Adrenal gland (tissue), 12 donors: ENCODE results near the gene ENOX1. TPM values are rescaled to one million over a fixed set of nuclear protein-coding genes. Genes with fewer than 3 reads are reported as not detected.

Experiments used
- DNase-seq, 7 donors: peaks; one replicate each; pipeline ENCODE4 v3.0.0-alpha.2; 2019 to 2020
- H3K27ac ChIP-seq, 5 donors: fragments of 200-600 bp; sonication (generic) in 4 of 5; 1 replicate in 3 of 5; 2 replicates in 2 of 5; pipeline versions ENCODE4 v1.5.1 to v1.8.0; 2016 to 2020; ENCODE audit warnings: mild to moderate bottlenecking in 1 of 5
- H3K27me3 ChIP-seq: fragments of 200-600 bp; 2 replicates; pipeline ENCODE4 v1.8.0; 2021
- H3K36me3 ChIP-seq, 2 donors: fragments of 200-600 bp; replicated peaks in 1 of 2; 1 replicate in 1 of 2; 2 replicates in 1 of 2; pipeline versions ENCODE4 v1.5.1 to v1.8.0; 2018 to 2022
- H3K4me1 ChIP-seq, 2 donors: fragments of 200-600 bp; replicated peaks in 1 of 2; 1 replicate in 1 of 2; 2 replicates in 1 of 2; pipeline versions ENCODE4 v1.5.1 to v1.8.0; 2018 to 2021
- H3K4me3 ChIP-seq, 4 donors: fragments of 200-600 bp; sonication (generic) in 3 of 4; one replicate each; pipeline ENCODE4 v1.5.1; 2016 to 2018
- H3K9me3 ChIP-seq, 3 donors: fragments of 200-600 bp; sonication (generic) in 1 of 3; replicated peaks in 1 of 3; 1 replicate in 2 of 3; 2 replicates in 1 of 3; pipeline versions ENCODE4 v1.5.1 to v1.8.0; 2016 to 2021
- POLR2A ChIP-seq, 2 donors: fragments of 450-650 bp; IDR thresholded peaks; one replicate each; pipeline ENCODE4 v1.6.1; 2017; ENCODE audit warnings: antibody characterized with exemption in 2 of 2, mild to moderate bottlenecking in 2 of 2, moderate library complexity in 1 of 2
- WGBS, 4 donors: extraction: QIAGEN DNeasy Blood & Tissue Kit in 2 of 4; methylation state at CpG; one replicate each; pipeline versions ENCODE4 v1.1.5 to v1.1.7; 2013 to 2017; 5-methylcytosine and 5-hydroxymethylcytosine counted together
- intact Hi-C, 2 donors: fragments of 100-400 bp; cut with DNase I; formaldehyde crosslinking; loops; one replicate each; pipeline versions ENCODE4 v1.14.1 to v1.15.0; 2022 to 2023
- polyA plus RNA-seq, 3 donors: library from polyadenylated mRNA; stranded (reverse); fragments of 200-250 nt in 2 of 3; fragments of 350-450 nt in 1 of 3; fragmentation: Illumina TruSeq in 1 of 3; extraction: RNeasy Lipid Tissue Mini Kit (QIAGEN cat#74804) in 1 of 3; gene quantifications; one replicate each; pipeline ENCODE4 v1.2.3, GENCODE V29; 2013 to 2014
- total RNA-seq, 9 donors: library from RNA; depleted of rRNA in 4 of 9; stranded (reverse); fragments of >200 nt in 4 of 9; fragments of 120-200 nt in 1 of 9; fragmentation: NEBNext Ultra II Directional in 1 of 9; extraction: Animal tissue kit (Norgen Biotek cat#: 25700) in 1 of 9; gene quantifications; one replicate each; pipeline versions ENCODE4 v1.1.0 to v1.2.4, GENCODE V29; 2013 to 2023
- TF ChIP-seq, protein P1 (sequence below), 6 experiments: fragments of 450-650 bp in 4 of 6; fragments of 200-600 bp in 2 of 6; sonication (generic) in 1 of 6; IDR thresholded peaks; 1 replicate in 5 of 6; 2 replicates in 1 of 6; pipeline versions ENCODE4 v1.5.1 to v1.8.0; 2016 to 2021; ENCODE audit warnings: antibody characterized with exemption in 6 of 6, mild to moderate bottlenecking in 2 of 6, moderate library complexity in 1 of 6
- donor health status: healthy with polysubstance abuse.
- donor health status: Bipolar disorder and iron deficiency.
- donor health status: DM: yes; HTN: yes; CAD: no.
- donor health status: DM: no; HTN: no; CAD: no.
- donor health status: DM: no; HTN: no; CAD: no.
- donor health status: DM: yes; HTN: yes; CAD: no.

The ENOX1 gene
- total and polyA plus RNA-seq, 12 donors: 0.25 to 5.8 (median 1.6) TPM

- no peak overlapping the region for H3K27ac ChIP-seq
- TF ChIP-seq POLR2A (IDR thresholded peaks at IDR 0.05): no peak
- TF ChIP-seq, protein P1, sequence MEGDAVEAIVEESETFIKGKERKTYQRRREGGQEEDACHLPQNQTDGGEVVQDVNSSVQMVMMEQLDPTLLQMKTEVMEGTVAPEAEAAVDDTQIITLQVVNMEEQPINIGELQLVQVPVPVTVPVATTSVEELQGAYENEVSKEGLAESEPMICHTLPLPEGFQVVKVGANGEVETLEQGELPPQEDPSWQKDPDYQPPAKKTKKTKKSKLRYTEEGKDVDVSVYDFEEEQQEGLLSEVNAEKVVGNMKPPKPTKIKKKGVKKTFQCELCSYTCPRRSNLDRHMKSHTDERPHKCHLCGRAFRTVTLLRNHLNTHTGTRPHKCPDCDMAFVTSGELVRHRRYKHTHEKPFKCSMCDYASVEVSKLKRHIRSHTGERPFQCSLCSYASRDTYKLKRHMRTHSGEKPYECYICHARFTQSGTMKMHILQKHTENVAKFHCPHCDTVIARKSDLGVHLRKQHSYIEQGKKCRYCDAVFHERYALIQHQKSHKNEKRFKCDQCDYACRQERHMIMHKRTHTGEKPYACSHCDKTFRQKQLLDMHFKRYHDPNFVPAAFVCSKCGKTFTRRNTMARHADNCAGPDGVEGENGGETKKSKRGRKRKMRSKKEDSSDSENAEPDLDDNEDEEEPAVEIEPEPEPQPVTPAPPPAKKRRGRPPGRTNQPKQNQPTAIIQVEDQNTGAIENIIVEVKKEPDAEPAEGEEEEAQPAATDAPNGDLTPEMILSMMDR (IDR thresholded peaks at IDR 0.05): no peak
- no peak for DNase-seq
- intact Hi-C loops: no loop called here
- WGBS, 4 donors: 82 to 91% (median 88%) methylated on average over 2 of the region's 2 CpGs
- H3K36me3 ChIP-seq: no peaks in the 10 kb centered on the region
- H3K4me3 ChIP-seq: no peak overlapping the region
- no peaks in the 10 kb centered on the region for H3K27me3 ChIP-seq
- H3K4me1 ChIP-seq: peaks cover 0 to 7% of the 10 kb centered on the region in 2 donors
- H3K9me3 ChIP-seq: no peaks in the 10 kb centered on the region
Observed at GRCh38 chr13:43512221-43512620, 274.6 kb downstream of the ENOX1 start.

DNA sequence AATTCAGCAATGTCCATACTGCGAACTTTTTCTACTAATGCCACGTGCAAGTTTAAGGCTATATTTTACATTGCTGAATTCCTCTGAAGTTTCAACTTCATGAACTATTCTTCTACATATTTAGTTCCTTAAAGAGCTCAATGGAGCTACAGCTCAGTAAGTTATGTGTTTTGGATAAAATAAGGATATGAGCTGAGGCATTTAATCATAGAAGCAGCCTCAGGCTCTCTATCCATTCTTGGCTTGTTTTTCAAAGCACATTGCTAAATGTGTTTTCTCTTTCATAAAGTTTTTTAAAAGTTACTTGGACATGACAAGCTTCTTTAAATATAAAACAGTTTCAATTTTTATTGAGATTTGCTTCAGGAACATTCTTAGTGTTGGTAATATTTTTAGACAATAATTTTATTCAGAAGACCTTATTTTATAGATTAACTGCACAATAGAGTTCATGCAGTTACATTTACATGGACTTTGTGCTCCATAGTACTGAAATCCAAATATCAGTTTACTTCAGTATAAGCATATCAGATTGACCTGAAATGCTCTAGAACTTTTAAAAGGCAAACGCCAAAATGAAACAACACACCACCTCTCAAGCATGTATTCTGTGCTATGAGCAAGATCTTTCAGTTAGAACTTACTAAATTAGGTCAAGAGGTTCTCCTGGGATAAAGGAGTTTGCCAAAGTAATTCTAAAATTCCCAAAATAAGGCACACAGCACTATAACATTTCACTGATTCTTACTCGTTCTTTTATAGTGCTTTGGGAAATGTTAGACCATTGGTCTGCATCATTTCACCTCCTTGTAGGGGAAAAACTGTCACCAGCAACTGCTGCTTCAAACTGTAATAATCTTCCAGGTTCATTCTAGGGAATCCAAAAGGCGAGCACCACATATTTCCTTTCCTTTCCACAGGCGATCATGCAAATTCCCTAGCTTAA is 275.5 kb downstream of the ENOX1 start:
- Histone ChIP-seq H3K4me3 (no peak overlapping the region), H3K27me3 (no peaks in the 10 kb centered on the region), H3K27ac (no peak overlapping the region), H3K36me3 (no peaks in the 10 kb centered on the region), H3K9me3 (no peaks in the 10 kb centered on the region), H3K4me1 (peaks cover 0 to 7% of the 10 kb centered on the region in 2 donors)
- intact Hi-C loops: no loop called here
- no peak for DNase-seq
- TF ChIP-seq POLR2A (IDR thresholded peaks at IDR 0.05): no peak
- TF ChIP-seq, protein P1 (IDR thresholded peaks at IDR 0.05): no peak
- WGBS, 4 donors: 72 to 79% (median 77%) methylated on average over 6 of the region's 6 CpGs

GRCh38 chr13:43495732-43496131 is 291.0 kb downstream of the ENOX1 start:
- H3K36me3 ChIP-seq: no peaks in the 10 kb centered on the region
- H3K27me3 ChIP-seq: no peaks in the 10 kb centered on the region
- intact Hi-C loops: no loop called here
- no peak for DNase-seq
- WGBS, 4 donors: 70 to 95% (median 85%) methylated on average over 1 of the region's 1 CpG
- no peaks in the 10 kb centered on the region for H3K4me1 ChIP-seq
- TF ChIP-seq POLR2A (IDR thresholded peaks at IDR 0.05): no peak
- TF ChIP-seq, protein P1 (IDR thresholded peaks at IDR 0.05): no peak
- H3K4me3 ChIP-seq: no peak overlapping the region
- no peak overlapping the region for H3K27ac ChIP-seq
- H3K9me3 ChIP-seq: no peaks in the 10 kb centered on the region

DNA sequence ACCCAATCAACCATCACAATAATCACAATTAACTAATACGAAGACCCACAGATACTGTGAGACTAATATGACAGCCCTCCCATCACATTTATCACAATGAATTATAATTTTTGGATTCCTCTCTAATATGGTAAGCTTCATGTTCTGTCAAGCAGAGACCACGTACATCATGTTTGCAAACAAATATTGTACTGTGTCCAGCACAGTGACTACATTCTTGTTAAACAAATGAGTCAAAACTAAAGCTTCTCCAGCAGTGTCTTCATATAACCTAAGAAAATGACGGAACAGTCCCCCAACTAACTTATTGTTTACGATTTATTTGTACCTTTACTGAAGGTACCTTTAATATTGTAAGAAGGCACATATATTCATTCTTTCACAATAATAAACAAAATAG is 292.6 kb downstream of the ENOX1 start:
- intact Hi-C loops: no loop called here
- H3K9me3 ChIP-seq: no peaks in the 10 kb centered on the region
- 83 to 92% (median 85%) methylated on average over 4 of the region's 4 CpGs for WGBS, 4 donors

More for the DNA sequence above, 292.6 kb downstream of the ENOX1 start:
- H3K36me3 ChIP-seq: no peaks in the 10 kb centered on the region
- no peak for TF ChIP-seq POLR2A (IDR thresholded peaks at IDR 0.05)
- TF ChIP-seq, protein P1 (IDR thresholded peaks at IDR 0.05): no peak
- no peak for DNase-seq
- H3K4me3 ChIP-seq: no peak overlapping the region
- no peaks in the 10 kb centered on the region for H3K27me3 ChIP-seq
- no peak overlapping the region for H3K27ac ChIP-seq
- no peaks in the 10 kb centered on the region for H3K4me1 ChIP-seq
